IMR-90 (cell line): ENCODE data around the gene CENPX. TPM values are rescaled to one million over a fixed set of nuclear protein-coding genes. Genes with fewer than 3 reads are reported as not detected.

Source experiments
- ATAC-seq: fragments of 200-7000 bp; cut with Tn5 transposase; 2 replicates; pipeline ENCODE4 v1.9.1; 2020; ENCODE audit warnings: low read depth, mild to moderate bottlenecking, moderate library complexity
- BruUV-seq: library from RNA; stranded (reverse); fragments of 400-500 nt; replicated peaks from 2 replicates; lab custom pipeline; 2021; lab: Mats Ljungman, UMichigan
- CTCF ChIA-PET: fragments of 300-600 bp; formaldehyde crosslinking; extraction: SDS; loops from one replicate; lab custom pipeline; 2021; ENCODE audit warnings: antibody characterized with exemption; lab: Yijun Ruan, JAX
- POLR2A ChIA-PET: fragments of 300-600 bp; sonication (Branson Sonifier 250); formaldehyde crosslinking; loops from one replicate; lab custom pipeline; 2022; ENCODE audit warnings: antibody characterized with exemption; ENCODE audit not compliant: unreplicated experiment; lab: Charles Lee
- DNase-seq: peaks from one replicate; pipeline ENCODE4 v3.0.0; 2013
- H2AFZ ChIP-seq: replicated peaks from 2 replicates; pipeline ENCODE3; 2013; ENCODE audit warnings: low read length, mild to moderate bottlenecking; ENCODE audit not compliant: poor library complexity
- H2AK5ac ChIP-seq: 2 replicates; pipeline ENCODE4 v1.6.1; 2013; ENCODE audit warnings: low read depth, low read length, inconsistent platforms
- H2AK9ac ChIP-seq: replicated peaks from 2 replicates; pipeline ENCODE3; 2013; ENCODE audit warnings: mild to moderate bottlenecking, low read depth, low read length, moderate library complexity; ENCODE audit not compliant: poor library complexity
- H2BK120ac ChIP-seq: 2 replicates; pipeline ENCODE4 v1.6.1; 2013; ENCODE audit warnings: low read depth, low read length, inconsistent platforms
- H2BK15ac ChIP-seq: 3 replicates; pipeline ENCODE4 v1.6.1; 2013; ENCODE audit warnings: low read depth, low read length, inconsistent platforms
- H2BK20ac ChIP-seq: 2 replicates; pipeline ENCODE4 v1.6.1; 2013; ENCODE audit warnings: low read depth, mild to moderate bottlenecking, inconsistent platforms, low read length, moderate library complexity
- H2BK5ac ChIP-seq: 2 replicates; pipeline ENCODE4 v1.6.1; 2013; ENCODE audit warnings: mild to moderate bottlenecking, low read depth, low read length, inconsistent platforms; ENCODE audit not compliant: poor library complexity, severe bottlenecking
- H3K14ac ChIP-seq: replicated peaks from 2 replicates; pipeline ENCODE4 v1.6.1; 2013; ENCODE audit warnings: low read depth, low read length, inconsistent platforms
- H3K18ac ChIP-seq: 2 replicates; pipeline ENCODE4 v1.6.1; 2013; ENCODE audit warnings: low read depth, low read length, control low read depth
- H3K23ac ChIP-seq: 2 replicates; pipeline ENCODE4 v1.6.1; 2013; ENCODE audit warnings: low read depth, low read length, inconsistent platforms
- H3K27ac ChIP-seq: 2 replicates; pipeline ENCODE4 v1.5.1; 2013; ENCODE audit warnings: mild to moderate bottlenecking, control low read depth, low read length; ENCODE audit not compliant: insufficient read depth
- H3K27me3 ChIP-seq: 2 replicates; pipeline ENCODE4 v1.6.1; 2013; ENCODE audit warnings: low read length; ENCODE audit not compliant: control insufficient read depth, insufficient read depth
- H3K36me3 ChIP-seq: 2 replicates; pipeline ENCODE4 v1.6.1; 2013; ENCODE audit warnings: low read length, mixed read lengths; ENCODE audit not compliant: control insufficient read depth, insufficient read depth
- H3K4ac ChIP-seq: 2 replicates; pipeline ENCODE4 v1.6.1; 2013; ENCODE audit warnings: low read depth, low read length, inconsistent platforms
- H3K4me1 ChIP-seq: 2 replicates; pipeline ENCODE4 v1.6.1; 2013; ENCODE audit warnings: low read length, mixed read lengths; ENCODE audit not compliant: control insufficient read depth, insufficient read depth
- H3K4me2 ChIP-seq: 2 replicates; pipeline ENCODE4 v1.6.1; 2013; ENCODE audit warnings: low read depth, mild to moderate bottlenecking, control low read depth, low read length, moderate library complexity
- H3K4me3 ChIP-seq: 2 replicates; pipeline ENCODE4 v1.5.1; 2013; ENCODE audit warnings: low read depth, mild to moderate bottlenecking, control low read depth, low read length, moderate library complexity; ENCODE audit not compliant: insufficient read depth
- H3K56ac ChIP-seq: 2 replicates; pipeline ENCODE4 v1.6.1; 2013; ENCODE audit warnings: low read length, inconsistent platforms; ENCODE audit not compliant: insufficient read depth; ENCODE audit errors: extremely low read depth
- H3K79me1 ChIP-seq, 2 experiments: 2 replicates each; pipeline ENCODE4 v1.6.1; 2013; ENCODE audit warnings: low read length in 2 of 2, inconsistent platforms in 1 of 2, low read depth in 1 of 2
- H3K9ac ChIP-seq: 2 replicates; pipeline ENCODE4 v1.6.1; 2013; ENCODE audit warnings: low read depth, low read length, control low read depth
- H3K9me1 ChIP-seq: 2 replicates; pipeline ENCODE4 v1.6.1; 2013; ENCODE audit warnings: low read length, inconsistent platforms; ENCODE audit not compliant: insufficient read depth
- H3K9me3 ChIP-seq: 2 replicates; pipeline ENCODE4 v1.6.1; 2013; ENCODE audit warnings: low read length; ENCODE audit not compliant: control insufficient read depth, insufficient read depth
- H4K20me1 ChIP-seq: 2 replicates; pipeline ENCODE4 v1.6.1; 2013; ENCODE audit warnings: low read length, inconsistent platforms; ENCODE audit not compliant: insufficient read depth
- H4K5ac ChIP-seq: 2 replicates; pipeline ENCODE4 v1.6.1; 2013; ENCODE audit warnings: mild to moderate bottlenecking, low read depth, low read length, control low read depth
- H4K8ac ChIP-seq, 2 experiments: 2 replicates each; pipeline ENCODE4 v1.6.1; 2013; ENCODE audit warnings: low read depth in 2 of 2, low read length in 2 of 2, control low read depth in 1 of 2, inconsistent platforms in 1 of 2
- H4K91ac ChIP-seq: 2 replicates; pipeline ENCODE4 v1.6.1; 2013; ENCODE audit warnings: low read depth, low read length, inconsistent platforms; ENCODE audit not compliant: insufficient read depth
- BHLHE40 ChIP-seq: fragments of 150-350 bp; IDR thresholded peaks from 2 replicates; pipeline ENCODE4 v1.6.1; 2016; ENCODE audit warnings: mild to moderate bottlenecking, low read depth, low read length
- CEBPB ChIP-seq: IDR thresholded peaks from 2 replicates; pipeline ENCODE4 v1.6.1; 2012; ENCODE audit warnings: low read depth, low read length, improper control_type of control experiment
- CHD1 ChIP-seq: IDR thresholded peaks from 2 replicates; pipeline ENCODE4 v1.6.1; 2012; ENCODE audit warnings: low read depth, low read length, improper control_type of control experiment
- ELK1 ChIP-seq: fragments of 150-350 bp; IDR thresholded peaks from 2 replicates; pipeline ENCODE4 v1.6.1; 2016; ENCODE audit warnings: low read depth, mild to moderate bottlenecking, low read length, moderate library complexity, borderline replicate concordance
- FOS ChIP-seq: fragments of 150-350 bp; IDR thresholded peaks from 2 replicates; pipeline ENCODE4 v1.6.1; 2016; ENCODE audit warnings: low read depth, low read length
- MAFK ChIP-seq: IDR thresholded peaks from 2 replicates; pipeline ENCODE4 v1.6.1; 2012; ENCODE audit warnings: low read depth, low read length, improper control_type of control experiment
- MAZ ChIP-seq: IDR thresholded peaks from 2 replicates; pipeline ENCODE4 v1.6.1; 2012; ENCODE audit warnings: low read depth, mild to moderate bottlenecking, low read length, improper control_type of control experiment, moderate library complexity, borderline replicate concordance
- MXI1 ChIP-seq: IDR thresholded peaks from 2 replicates; pipeline ENCODE4 v1.6.1; 2012; ENCODE audit warnings: low read depth, mild to moderate bottlenecking, low read length, moderate library complexity, borderline replicate concordance
- NFE2L2 ChIP-seq: fragments of 150-350 bp; IDR thresholded peaks from 2 replicates; pipeline ENCODE4 v1.6.1; 2016; ENCODE audit warnings: low read depth, mild to moderate bottlenecking, low read length
- POLR2A ChIP-seq: IDR thresholded peaks from 2 replicates; pipeline ENCODE4 v1.6.1; 2012; ENCODE audit warnings: mild to moderate bottlenecking, low read depth, low read length
- RAD21 ChIP-seq: IDR thresholded peaks from 2 replicates; pipeline ENCODE4 v1.6.1; 2012; ENCODE audit warnings: low read length, improper control_type of control experiment
- RCOR1 ChIP-seq: IDR thresholded peaks from 2 replicates; pipeline ENCODE4 v1.6.1; 2012; ENCODE audit warnings: mild to moderate bottlenecking, low read length, improper control_type of control experiment; ENCODE audit not compliant: insufficient replicate concordance
- RFX5 ChIP-seq: IDR thresholded peaks from 2 replicates; pipeline ENCODE4 v1.8.0; 2012; ENCODE audit warnings: low read depth, mild to moderate bottlenecking, low read length, moderate library complexity
- SMC3 ChIP-seq: fragments of 150-350 bp; IDR thresholded peaks from 2 replicates; pipeline ENCODE4 v1.6.1; 2016; ENCODE audit warnings: low read depth, mild to moderate bottlenecking, antibody characterized with exemption, low read length, moderate library complexity
- USF2 ChIP-seq: fragments of 150-350 bp; IDR thresholded peaks from 2 replicates; pipeline ENCODE4 v1.6.1; 2017; ENCODE audit warnings: mild to moderate bottlenecking, antibody characterized with exemption, low read length, low read depth
- WGBS, 2 experiments: methylation state at CpG; one replicate each; pipeline versions ENCODE4 v1.1.5 to v1.1.7; 2013; ENCODE audit warnings: missing lambda C conversion rate in 2 of 2; ENCODE audit not compliant: insufficient read length in 1 of 2; ENCODE audit errors: extremely low coverage in 2 of 2; 5-methylcytosine and 5-hydroxymethylcytosine counted together
- dilution Hi-C: fragments of 300-500 bp; cut with HindIII; formaldehyde crosslinking; loops from one replicate; pipeline ENCODE4 v1.14.3; 2018; ENCODE audit warnings: low sequenced_read_pairs; ENCODE audit not compliant: unreplicated experiment
- in situ Hi-C: fragments of 300-500 bp; cut with MboI; formaldehyde crosslinking; loops from 3 replicates; pipeline ENCODE4 v1.14.3; 2019; ENCODE audit warnings: low sequenced_read_pairs, inconsistent platforms, mixed read lengths
- intact Hi-C: fragments of 100-400 bp; cut with micrococcal nuclease; formaldehyde crosslinking; loops from 2 replicates; pipeline ENCODE4 v1.10.0; 2022
- polyA plus RNA-seq, 3 experiments: library from polyadenylated mRNA; depleted of rRNA; stranded (reverse); fragments of >200 nt; gene quantifications; 2 replicates each; pipeline ENCODE4 v1.2.3, GENCODE V29; 2012; ENCODE audit warnings: low replicate concordance in 1 of 3
- total RNA-seq: library from RNA; depleted of rRNA; stranded (reverse); fragments of >200 nt; gene quantifications from 2 replicates; pipeline ENCODE4 v1.2.3, GENCODE V29; 2012
- TF ChIP-seq, protein P1 (sequence below): conservative IDR thresholded peaks from 2 replicates; pipeline ENCODE4 v1.5.1; 2012; ENCODE audit warnings: mild to moderate bottlenecking, low read depth, low read length, improper control_type of control experiment

Gene CENPX
- total and polyA plus RNA-seq, 2 of the 4 experiments (the other 2 are of a cell fraction) = 44.8 to 86.8 TPM

DNA sequence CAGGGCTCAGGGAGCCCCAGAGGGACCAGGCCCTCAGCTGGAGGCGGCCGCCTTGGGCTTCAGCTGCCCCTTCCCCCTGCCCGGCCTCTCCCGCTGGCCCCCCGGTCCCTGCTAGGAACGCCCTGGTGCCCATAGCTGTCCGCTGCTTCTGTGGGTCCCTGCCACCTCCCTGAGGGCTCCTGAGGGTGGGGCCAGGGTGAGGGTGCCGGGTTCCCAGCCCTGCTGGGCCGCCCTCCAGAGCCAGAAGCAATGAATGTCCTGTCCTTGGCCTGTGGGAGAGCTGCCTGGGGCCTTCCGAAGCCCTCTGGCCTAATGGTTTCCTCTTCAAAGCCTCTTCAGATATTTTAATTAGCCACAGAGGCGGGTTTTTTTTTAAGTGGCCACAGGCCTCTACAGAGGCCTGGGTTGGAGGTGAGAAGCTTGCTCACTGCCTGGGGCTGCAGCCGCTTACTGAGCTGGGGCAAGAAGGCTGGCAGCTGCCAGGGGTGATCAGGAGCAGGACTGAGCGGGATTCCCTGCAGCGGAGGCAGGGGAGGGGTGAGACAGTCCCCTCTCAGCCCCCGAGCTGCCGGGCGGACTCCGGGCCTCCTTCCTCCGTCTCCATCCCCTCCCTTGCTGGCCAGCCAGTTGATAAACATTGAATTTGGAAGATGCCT, 9.9 kb downstream of the CENPX start:
- no peaks in the 10 kb centered on the region for H3K79me1 ChIP-seq
- no peak overlapping the region for H3K4ac ChIP-seq
- no peak for DNase-seq
- H3K4me2 ChIP-seq = no peak overlapping the region
- H4K8ac ChIP-seq = no peak overlapping the region
- dilution Hi-C loops = no loop called here
- no peak overlapping the region for H2BK15ac ChIP-seq
- H3K9me3 ChIP-seq = no peaks in the 10 kb centered on the region
- TF ChIP-seq NFE2L2 (no peak), RAD21 (no peak), BHLHE40 (no peak), MAZ (no peak), FOS (no peak), RCOR1 (no peak), RFX5 (no peak), USF2 (no peak), CHD1 (no peak), ELK1 (no peak), MAFK (no peak), CEBPB (no peak), SMC3 (no peak), POLR2A (no peak), MXI1 (no peak)
- TF ChIP-seq, protein P1, sequence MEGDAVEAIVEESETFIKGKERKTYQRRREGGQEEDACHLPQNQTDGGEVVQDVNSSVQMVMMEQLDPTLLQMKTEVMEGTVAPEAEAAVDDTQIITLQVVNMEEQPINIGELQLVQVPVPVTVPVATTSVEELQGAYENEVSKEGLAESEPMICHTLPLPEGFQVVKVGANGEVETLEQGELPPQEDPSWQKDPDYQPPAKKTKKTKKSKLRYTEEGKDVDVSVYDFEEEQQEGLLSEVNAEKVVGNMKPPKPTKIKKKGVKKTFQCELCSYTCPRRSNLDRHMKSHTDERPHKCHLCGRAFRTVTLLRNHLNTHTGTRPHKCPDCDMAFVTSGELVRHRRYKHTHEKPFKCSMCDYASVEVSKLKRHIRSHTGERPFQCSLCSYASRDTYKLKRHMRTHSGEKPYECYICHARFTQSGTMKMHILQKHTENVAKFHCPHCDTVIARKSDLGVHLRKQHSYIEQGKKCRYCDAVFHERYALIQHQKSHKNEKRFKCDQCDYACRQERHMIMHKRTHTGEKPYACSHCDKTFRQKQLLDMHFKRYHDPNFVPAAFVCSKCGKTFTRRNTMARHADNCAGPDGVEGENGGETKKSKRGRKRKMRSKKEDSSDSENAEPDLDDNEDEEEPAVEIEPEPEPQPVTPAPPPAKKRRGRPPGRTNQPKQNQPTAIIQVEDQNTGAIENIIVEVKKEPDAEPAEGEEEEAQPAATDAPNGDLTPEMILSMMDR = no peak
- 88% methylated on average over 2 of the region's 19 CpGs; no CpG with 5 or more reads in 1 of the 2 experiments for WGBS, 2 experiments
- no peak overlapping the region for H2BK120ac ChIP-seq
- no peak overlapping the region for H2AK9ac ChIP-seq
- no peak overlapping the region for H3K18ac ChIP-seq
- ATAC-seq = no peak
- H3K4me3 ChIP-seq = no peak overlapping the region
- POLR2A ChIA-PET = no interaction called here
- H3K23ac ChIP-seq = no peak overlapping the region
- H3K14ac ChIP-seq = no peak overlapping the region
- BruUV-seq = no TSS peak
- H3K27me3 ChIP-seq = no peaks in the 10 kb centered on the region
- no peak overlapping the region for H2BK5ac ChIP-seq
- H3K27ac ChIP-seq = no peak overlapping the region
- CTCF ChIA-PET = interaction anchor here (0.5 to 1.3 kb wide), 2 partner anchors 53 to 123 kb away, joined by 3 to 4 read pairs; no protein-coding TSS in a partner anchor
- H3K56ac ChIP-seq = no peak overlapping the region
- no peak overlapping the region for H2AK5ac ChIP-seq
- no peaks in the 10 kb centered on the region for H3K9me1 ChIP-seq
- peaks cover 7% of the 10 kb centered on the region; the same call in 1 of the 2 replicates for H3K36me3 ChIP-seq
- no peaks in the 10 kb centered on the region for H3K4me1 ChIP-seq
- H2BK20ac ChIP-seq = no peak overlapping the region
- in situ Hi-C loops = no loop called here
- H4K20me1 ChIP-seq = no peaks in the 10 kb centered on the region; the same call in 1 of the 2 replicates
- H2AFZ ChIP-seq = no peak overlapping the region
- intact Hi-C loops = no loop called here
- no peak overlapping the region for H4K5ac ChIP-seq
- no peak overlapping the region for H4K91ac ChIP-seq
- no peak overlapping the region for H3K9ac ChIP-seq
